NCI-H1930 (cell line): ENCODE data around the gene GNB1.
A peak's percentile ranks its signal among the peaks of the same experiment; 100 is the strongest.
"Not testable (repeated sequence)": the region's sequence is repeated elsewhere in the genome, so short reads cannot be mapped to it uniquely, and the experiment has no call there.

Experiments used
- DNase-seq, 2 experiments: peaks; one replicate each; lab custom pipeline; 2025; lab: John Stamatoyannopoulos, UW

GNB1 gene

GRCh38 chr1:1890506-1891348, at the start of gene GNB1:
Gene GNB1 (minus strand): TSS chr1:1891087. CDS start chr1:1825453, 65,634 bp downstream.
- peak; percentile 80 to 94 for DNase-seq

GRCh38 chr1:1940123-1940425, 49.2 kb upstream of the GNB1 start:
- DNase-seq: no peak

GRCh38 chr1:1939296-1940122, 48.6 kb upstream of the GNB1 start:
- no peak for DNase-seq

GRCh38 chr1:1938613-1939295, 47.9 kb upstream of the GNB1 start:
- no peak for DNase-seq

GRCh38 chr1:1938276-1938573, 47.3 kb upstream of the GNB1 start:
- no peak for DNase-seq

- DNase-seq: no peak
Measured at GRCh38 chr1:1937549-1938275, 46.8 kb upstream of the GNB1 start.

- no peak for DNase-seq
Measured at GRCh38 chr1:1937061-1937460, 46.2 kb upstream of the GNB1 start.

GRCh38 chr1:1934848-1935247, 44.0 kb upstream of the GNB1 start:
- DNase-seq: not testable (repeated sequence)

- no peak for DNase-seq
Measured at GRCh38 chr1:1929639-1930545, 39.0 kb upstream of the GNB1 start.

GRCh38 chr1:1929102-1929638, 38.3 kb upstream of the GNB1 start:
- DNase-seq: no peak

- no peak for DNase-seq
Measured at GRCh38 chr1:1928231-1929101, 37.6 kb upstream of the GNB1 start.

- DNase-seq: no peak
Measured at GRCh38 chr1:1927751-1928150, 36.9 kb upstream of the GNB1 start.

GRCh38 chr1:1926886-1927660, 36.2 kb upstream of the GNB1 start:
- DNase-seq: no peak

- DNase-seq: no peak
Measured at GRCh38 chr1:1926346-1926811, 35.5 kb upstream of the GNB1 start.

- DNase-seq: no peak
Measured at GRCh38 chr1:1925437-1926345, 34.8 kb upstream of the GNB1 start.

GRCh38 chr1:1924849-1925248, 34.0 kb upstream of the GNB1 start:
- no peak for DNase-seq

GRCh38 chr1:1924386-1924785, 33.5 kb upstream of the GNB1 start:
- DNase-seq: no peak
